Left lung (tissue), 10 donors: ENCODE results near the gene METTL3. TPM values are rescaled to one million over a fixed set of nuclear protein-coding genes. Genes with fewer than 3 reads are reported as not detected.
"Not testable (repeated sequence)": the region's sequence is repeated elsewhere in the genome, so short reads cannot be mapped to it uniquely, and the experiment has no call there.

Experiments used
- ATAC-seq: fragments of 200-7000 bp; cut with Tn5 transposase; one replicate; pipeline ENCODE4 v1.9.1; 2020; ENCODE audit warnings: moderate library complexity
- DNase-seq, 4 donors: peaks; one replicate each; pipeline ENCODE4 v3.0.0-alpha.2; 2013 to 2020
- H3K27ac ChIP-seq, 2 donors: fragments of 200-600 bp; sonication (generic) in 1 of 2; one replicate each; pipeline versions ENCODE4 v1.5.0 to v1.8.0; 2020 to 2021
- H3K27me3 ChIP-seq, 2 donors: fragments of 200-600 bp; sonication (generic) in 1 of 2; one replicate each; pipeline versions ENCODE4 v1.5.0 to v1.8.0; 2020 to 2021
- H3K36me3 ChIP-seq, 2 donors: fragments of 200-600 bp; sonication (generic) in 1 of 2; one replicate each; pipeline versions ENCODE4 v1.5.0 to v1.8.0; 2020 to 2021
- H3K4me1 ChIP-seq, 2 donors: fragments of 200-600 bp; one replicate each; pipeline ENCODE4 v1.8.0; 2021
- H3K4me3 ChIP-seq, 2 donors: fragments of 200-600 bp; sonication (generic) in 1 of 2; one replicate each; pipeline versions ENCODE4 v1.5.0 to v1.8.0; 2020 to 2021; ENCODE audit warnings: mild to moderate bottlenecking in 1 of 2
- H3K9me3 ChIP-seq, 2 donors: fragments of 200-600 bp; sonication (generic) in 1 of 2; one replicate each; pipeline versions ENCODE4 v1.5.0 to v1.8.0; 2020 to 2021
- CTCF ChIP-seq, 2 donors: fragments of 200-600 bp; sonication (generic) in 1 of 2; IDR thresholded peaks; one replicate each; pipeline versions ENCODE4 v1.5.0 to v1.8.0; 2021; ENCODE audit warnings: antibody characterized with exemption in 2 of 2
- intact Hi-C, 2 donors: fragments of 100-400 bp; cut with DNase I; formaldehyde crosslinking; loops; one replicate each; pipeline versions ENCODE4 v1.11.2 to v1.14.2; 2022
- polyA plus RNA-seq, 6 donors: library from polyadenylated mRNA; unstranded; fragments of 120-200 nt; gene quantifications; one replicate each; pipeline ENCODE4 v1.2.1, GENCODE V29; 2013; ENCODE audit not compliant: insufficient read length in 6 of 6
- total RNA-seq, 2 donors: library from RNA; stranded (reverse); fragmentation: NEBNext Ultra II Directional; extraction: Animal tissue kit (Norgen Biotek cat#: 25700); gene quantifications; one replicate each; pipeline ENCODE4 v1.2.1, GENCODE V29; 2021
- donor health status: DM: no; HTN: yes; CAD: no.
- donor health status: DM: no; HTN: no; CAD: no.

The METTL3 gene
- total and polyA plus RNA-seq, 8 donors: 36.8 to 109 (median 96.5) TPM

GRCh38 chr14:21556378-21557083 lies 45.4 kb upstream of the METTL3 start:
- H3K27me3 ChIP-seq: no peaks in the 10 kb centered on the region
- ATAC-seq (no peak), DNase-seq (no peak)
- no peaks in the 10 kb centered on the region for H3K36me3 ChIP-seq
- no peak for TF ChIP-seq CTCF (IDR thresholded peaks at IDR 0.05)
- H3K4me3 ChIP-seq: no peak overlapping the region
- H3K9me3 ChIP-seq: no peaks in the 10 kb centered on the region
- peaks cover 4 to 12% of the 10 kb centered on the region in 2 donors for H3K4me1 ChIP-seq
- H3K27ac ChIP-seq: peak overlapping the region; percentile 30 to 50
- intact Hi-C loops: no loop called here

- Histone ChIP-seq H3K4me1 (peaks cover 4 to 8% of the 10 kb centered on the region in 2 donors), H3K4me3 (no peak overlapping the region), H3K27ac (no peak overlapping the region), H3K9me3 (no peaks in the 10 kb centered on the region), H3K36me3 (no peaks in the 10 kb centered on the region), H3K27me3 (no peaks in the 10 kb centered on the region)
- TF ChIP-seq CTCF (IDR thresholded peaks at IDR 0.05): no peak
- intact Hi-C loops: no loop called here
- ATAC-seq: no peak
- no peak for DNase-seq
These were observed 42.1 kb upstream of the METTL3 start for GRCh38 chr14:21553266-21553665.

GRCh38 chr14:21544588-21544987 lies 33.4 kb upstream of the METTL3 start:
- H3K36me3 ChIP-seq, H3K27me3 ChIP-seq, intact Hi-C loops, DNase-seq, H3K27ac ChIP-seq, H3K9me3 ChIP-seq, H3K4me1 ChIP-seq, H3K4me3 ChIP-seq: not testable (repeated sequence)
- ATAC-seq: peak; percentile 45

- Histone ChIP-seq H3K9me3 (no peaks in the 10 kb centered on the region), H3K36me3 (no peaks in the 10 kb centered on the region), H3K27me3 (peaks cover 0 to 13% of the 10 kb centered on the region in 2 donors), H3K4me1 (peaks cover 0 to 5% of the 10 kb centered on the region in 2 donors), H3K4me3 (no peak overlapping the region), H3K27ac (no peak overlapping the region)
- DNase-seq (no peak), ATAC-seq (no peak)
- no peak for TF ChIP-seq CTCF (IDR thresholded peaks at IDR 0.05)
- intact Hi-C loops: no loop called here
These were observed 32.8 kb upstream of the METTL3 start for GRCh38 chr14:21543963-21544362.

GRCh38 chr14:21543521-21543960 lies 32.4 kb upstream of the METTL3 start:
- no peak for TF ChIP-seq CTCF (IDR thresholded peaks at IDR 0.05)

More at GRCh38 chr14:21543521-21543960, 32.4 kb upstream of the METTL3 start:
- intact Hi-C loops: no loop called here
- peak in 1 of 4 donors; percentile 69 for DNase-seq
- ATAC-seq: peak; percentile 93
- Histone ChIP-seq H3K4me1 (peaks cover 0 to 5% of the 10 kb centered on the region in 2 donors), H3K4me3 (no peak overlapping the region), H3K36me3 (no peaks in the 10 kb centered on the region), H3K27me3 (peaks cover 0 to 18% of the 10 kb centered on the region in 2 donors), H3K27ac (no peak overlapping the region), H3K9me3 (no peaks in the 10 kb centered on the region)
